WTC11 (cell line): ENCODE results near the gene CNTN1. TPM values are rescaled to one million over a fixed set of nuclear protein-coding genes. Genes with fewer than 3 reads are reported as not detected.

Experiments used
- ATAC-seq: fragments of 200-7000 bp; cut with Tn5 transposase; 2 replicates; pipeline ENCODE4 v1.10.0; 2021; ENCODE audit warnings: mild to moderate bottlenecking, moderate library complexity
- Bru-seq: library from RNA; stranded (reverse); fragments of 400-500 nt; gene quantifications from one replicate; lab custom pipeline; 2021; lab: Mats Ljungman, UMichigan
- CTCF ChIA-PET: fragments of 300-600 bp; sonication (Branson Sonifier 250); formaldehyde crosslinking; loops from one replicate; lab custom pipeline; 2021; ENCODE audit warnings: antibody characterized with exemption; lab: Charles Lee
- POLR2A ChIA-PET: fragments of 350-600 bp; sonication (Branson Sonifier 250); formaldehyde crosslinking; loops from one replicate; lab custom pipeline; 2021; ENCODE audit warnings: antibody characterized with exemption; lab: Charles Lee
- DNase-seq: peaks from one replicate; pipeline ENCODE4 v3.0.0; 2021; ENCODE audit warnings: low spot score
- H3K27ac Mint-ChIP-seq: 2 replicates; pipeline ENCODE4 v1.8.0; 2021; ENCODE audit warnings: mixed read lengths
- H3K27me3 Mint-ChIP-seq: 2 replicates; pipeline ENCODE4 v1.8.0; 2021; ENCODE audit warnings: low read depth, mild to moderate bottlenecking, moderate library complexity, mixed read lengths
- H3K36me3 Mint-ChIP-seq: 2 replicates; pipeline ENCODE4 v1.8.0; 2021; ENCODE audit warnings: mixed read lengths
- H3K4me1 Mint-ChIP-seq: 2 replicates; pipeline ENCODE4 v1.8.0; 2022; ENCODE audit warnings: mixed read lengths
- H3K4me3 Mint-ChIP-seq: 2 replicates; pipeline ENCODE4 v1.8.0; 2021; ENCODE audit warnings: mild to moderate bottlenecking, moderate library complexity, mixed read lengths
- H3K9me3 Mint-ChIP-seq: 2 replicates; pipeline ENCODE4 v1.8.0; 2021; ENCODE audit warnings: mixed read lengths
- ATF1 ChIP-seq: sonication (generic); formaldehyde crosslinking; IDR thresholded peaks from 2 replicates; pipeline ENCODE4 v1.8.1; 2023; ENCODE audit warnings: mild to moderate bottlenecking, moderate library complexity, missing genetic modification reagents
- CREB1 ChIP-seq: sonication (generic); formaldehyde crosslinking; IDR thresholded peaks from 2 replicates; pipeline ENCODE4 v1.8.0; 2023; ENCODE audit warnings: mild to moderate bottlenecking, missing genetic modification reagents
- KAT7 ChIP-seq: sonication (generic); formaldehyde crosslinking; IDR thresholded peaks from 2 replicates; pipeline ENCODE4 v1.8.1; 2023; ENCODE audit warnings: missing genetic modification reagents, mild to moderate bottlenecking, borderline replicate concordance
- MLX ChIP-seq: sonication (generic); formaldehyde crosslinking; IDR thresholded peaks from 2 replicates; pipeline ENCODE4 v1.8.1; 2023; ENCODE audit warnings: mild to moderate bottlenecking, missing genetic modification reagents, moderate library complexity
- NFATC4 ChIP-seq: fragments of 250-450 bp; sonication (Bioruptor Pico); IDR thresholded peaks from 2 replicates; pipeline ENCODE4 v1.9.0; 2021; ENCODE audit warnings: mild to moderate bottlenecking
- NFYB ChIP-seq: sonication (generic); formaldehyde crosslinking; conservative IDR thresholded peaks from 2 replicates; pipeline ENCODE4 v1.8.0; 2022; ENCODE audit warnings: low read depth, missing genetic modification reagents
- NR3C1 ChIP-seq: sonication (generic); formaldehyde crosslinking; conservative IDR thresholded peaks from 2 replicates; pipeline ENCODE4 v1.8.1; 2023; ENCODE audit warnings: low read depth, mild to moderate bottlenecking, missing genetic modification reagents
- PRDM15 ChIP-seq: sonication (generic); formaldehyde crosslinking; IDR thresholded peaks from 2 replicates; pipeline ENCODE4 v1.8.0; 2022; ENCODE audit warnings: missing genetic modification reagents
- PRRX2 ChIP-seq: fragments of 250-450 bp; sonication (Bioruptor Pico); IDR thresholded peaks from 2 replicates; pipeline ENCODE4 v1.8.0; 2021; ENCODE audit warnings: mild to moderate bottlenecking
- SMAD4 ChIP-seq: sonication (generic); formaldehyde crosslinking; IDR thresholded peaks from 2 replicates; pipeline ENCODE4 v1.8.0; 2022; ENCODE audit warnings: mild to moderate bottlenecking, missing genetic modification reagents
- TCF7 ChIP-seq: sonication (generic); formaldehyde crosslinking; IDR thresholded peaks from 2 replicates; pipeline ENCODE4 v1.8.0; 2022; ENCODE audit warnings: mild to moderate bottlenecking, low read depth, missing genetic modification reagents, moderate library complexity
- ZNF317 ChIP-seq: sonication (generic); formaldehyde crosslinking; IDR thresholded peaks from 2 replicates; pipeline ENCODE4 v1.8.1; 2023; ENCODE audit warnings: low read depth, mild to moderate bottlenecking, moderate library complexity, missing genetic modification reagents, borderline replicate concordance
- ZNF425 ChIP-seq: fragments of 250-450 bp; sonication (Bioruptor Pico); conservative IDR thresholded peaks from 2 replicates; pipeline ENCODE4 v1.9.0; 2021; ENCODE audit warnings: mild to moderate bottlenecking
- ZNF532 ChIP-seq: fragments of 250-450 bp; sonication (Bioruptor Pico); IDR thresholded peaks from 2 replicates; pipeline ENCODE4 v1.9.0; 2021; ENCODE audit warnings: mild to moderate bottlenecking, borderline replicate concordance
- long read RNA-seq, 3 experiments: library from RNA in 1 of 3; library from capped mRNA in 1 of 3; library from polyadenylated mRNA in 1 of 3; unstranded in 2 of 3; stranded (forward) in 1 of 3; transcript quantifications; one replicate each; pipeline ENCODE4 v2.0.0, GENCODE V29; 2021
- total RNA-seq: library from RNA; stranded (reverse); gene quantifications from 3 replicates; pipeline ENCODE4 v1.2.3, GENCODE V29; 2021

The CNTN1 gene
- 15.6 to 17.0 TPM (median 16.9 TPM) in 3 replicates for total RNA-seq
- percentile 49 among the genes with signal in this experiment for Bru-seq, nascent RNA
- long read RNA-seq, experiment 1, full-length matches to known transcripts = 44 of 75 reads
- long read RNA-seq, experiment 1, partial matches to known transcripts = 13 of 75 reads
- long read RNA-seq, experiment 1, other reads (novel, unspliced or antisense) = 18 of 75 reads
- long read RNA-seq, experiment 2, full-length matches to known transcripts = 2 of 19 reads
- long read RNA-seq, experiment 2, partial matches to known transcripts = 3 of 19 reads
- long read RNA-seq, experiment 2, other reads (novel, unspliced or antisense) = 14 of 19 reads
- long read RNA-seq, experiment 3, partial matches to known transcripts = 3 of 3 reads
- long read RNA-seq, experiment 3, other reads (novel, unspliced or antisense) = 0 of 3 reads

- H3K4me1 Mint-ChIP-seq = peaks cover 17% of the 10 kb centered on the region
- POLR2A ChIA-PET = no interaction called here
- CTCF ChIA-PET = interaction anchor here (0.7 kb wide), 1 partner anchor 586 kb away, joined by 3 read pairs; no protein-coding TSS in a partner anchor
- TF ChIP-seq NFYB (CRISPR knock-in tag) = peak; percentile 82
- TF ChIP-seq ZNF317 (CRISPR knock-in tag) = no peak
- TF ChIP-seq, all 79 proteins: peak for 1
- Mint-ChIP-seq H3K4me3 (peak within 1 kb of the TSS; percentile 87), H3K27me3 (peaks cover 3% of the 10 kb centered on the region; the same call in 1 of the 2 replicates), H3K36me3 (no peaks in the 10 kb centered on the region), H3K27ac (peak within 1 kb of the TSS; percentile 41; the same call in 1 of the 2 replicates), H3K9me3 (no peaks in the 10 kb centered on the region)
- ATAC-seq (peak; percentile 95), DNase-seq (peak; percentile 92)
Measured at GRCh38 chr12:40691913-40692764, at the start of gene CNTN1. Gene CNTN1 (plus strand): TSS chr12:40692439.

GRCh38 chr12:40643506-40643905 lies 48.7 kb upstream of the CNTN1 start:
- no peak overlapping the region for H3K4me3 Mint-ChIP-seq
- ATAC-seq = no peak
- peaks cover 31% of the 10 kb centered on the region for H3K36me3 Mint-ChIP-seq
- H3K27ac Mint-ChIP-seq = no peak overlapping the region
- no peaks in the 10 kb centered on the region for H3K27me3 Mint-ChIP-seq
- no peak for TF ChIP-seq CREB1 (CRISPR knock-in tag)
- no peak for TF ChIP-seq KAT7
- no peak for TF ChIP-seq TCF7 (CRISPR knock-in tag)
- no peak for TF ChIP-seq PRRX2
- no peak for TF ChIP-seq NR3C1
- TF ChIP-seq ZNF532 (CRISPR knock-in tag) = no peak
- ChIA-PET POLR2A (no interaction called here), CTCF (no interaction called here)
- peaks cover 15% of the 10 kb centered on the region for H3K4me1 Mint-ChIP-seq
- H3K9me3 Mint-ChIP-seq = peaks cover 51% of the 10 kb centered on the region
- no peak for DNase-seq

GRCh38 chr12:40643976-40644375 lies 48.3 kb upstream of the CNTN1 start:
- no peak for ATAC-seq
- Mint-ChIP-seq H3K4me3 (no peak overlapping the region), H3K36me3 (peaks cover 31% of the 10 kb centered on the region), H3K4me1 (peaks cover 20% of the 10 kb centered on the region), H3K27me3 (no peaks in the 10 kb centered on the region), H3K27ac (no peak overlapping the region), H3K9me3 (peaks cover 47% of the 10 kb centered on the region)
- ChIA-PET POLR2A (no interaction called here), CTCF (no interaction called here)
- DNase-seq = no peak
- no peak for TF ChIP-seq NFATC4 (CRISPR knock-in tag)
- TF ChIP-seq MLX (CRISPR knock-in tag) = no peak
- no peak for TF ChIP-seq ATF1 (CRISPR knock-in tag)
- TF ChIP-seq PRDM15 (CRISPR knock-in tag) = no peak
- no peak for TF ChIP-seq ZNF425 (CRISPR knock-in tag)
- no peak for TF ChIP-seq SMAD4 (CRISPR knock-in tag)
